Endometrium (tissue), 2 donors: Measurements from ENCODE around the gene MGAT4C.
"Not testable (repeated sequence)": the region's sequence is repeated elsewhere in the genome, so short reads cannot be mapped to it uniquely, and the experiment has no call there.

Source experiments
- FAIRE-seq: peaks from 2 replicates; lab custom pipeline; 2012; peaks lifted over from hg19 to GRCh38; lab: Jason Lieb, UNC
- donor health status: control.
- donor health status: control.

MGAT4C gene

DNA sequence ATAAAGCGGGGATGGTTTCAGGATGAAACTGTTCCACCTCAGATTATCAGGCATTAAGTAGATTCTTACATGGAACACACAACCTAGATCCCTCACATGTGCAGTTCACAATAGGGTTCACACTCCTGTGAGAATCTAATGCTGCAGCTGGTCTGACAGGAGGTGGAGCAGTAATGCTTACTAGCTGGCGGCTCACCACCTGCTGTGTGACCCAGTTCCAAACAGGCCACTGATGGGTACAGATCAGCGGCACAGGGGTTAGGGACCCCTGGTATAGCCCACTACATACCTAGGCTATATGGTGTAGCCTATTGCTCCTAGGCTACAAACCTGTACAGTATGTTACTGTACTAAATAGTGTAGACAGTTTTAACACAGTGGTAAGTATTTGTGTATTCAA lies 129.3 kb downstream of the MGAT4C start:
- FAIRE-seq: not testable (repeated sequence)

DNA sequence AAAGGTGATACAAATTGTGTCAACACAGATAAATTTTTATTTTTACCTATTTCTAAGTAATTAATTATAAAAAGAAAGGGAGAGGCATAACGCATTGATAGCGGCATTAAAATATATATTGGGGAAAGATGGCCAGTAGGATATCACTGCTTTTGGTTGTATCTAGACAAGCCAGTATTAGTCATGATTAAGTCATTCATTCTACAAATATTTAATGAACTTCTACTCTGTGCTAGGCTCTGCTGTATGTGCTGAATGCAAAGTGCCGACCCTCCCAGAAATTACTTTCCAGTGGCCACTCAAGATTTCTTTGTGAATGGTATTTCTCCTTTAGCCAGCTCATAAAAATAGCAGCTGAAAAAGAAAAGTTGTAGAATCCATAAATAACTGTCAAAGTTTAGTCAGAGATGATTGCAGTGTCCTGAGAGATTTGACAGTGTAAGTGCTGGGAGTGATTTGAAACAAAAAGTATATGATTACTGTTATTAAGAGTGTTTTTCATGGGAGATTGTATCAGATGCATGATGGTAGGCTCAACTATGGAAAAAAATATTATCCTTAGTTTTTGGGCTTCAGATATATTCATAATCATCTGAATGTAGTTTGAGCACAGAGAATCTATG lies 133.2 kb downstream of the MGAT4C start:
- FAIRE-seq: no peak

DNA sequence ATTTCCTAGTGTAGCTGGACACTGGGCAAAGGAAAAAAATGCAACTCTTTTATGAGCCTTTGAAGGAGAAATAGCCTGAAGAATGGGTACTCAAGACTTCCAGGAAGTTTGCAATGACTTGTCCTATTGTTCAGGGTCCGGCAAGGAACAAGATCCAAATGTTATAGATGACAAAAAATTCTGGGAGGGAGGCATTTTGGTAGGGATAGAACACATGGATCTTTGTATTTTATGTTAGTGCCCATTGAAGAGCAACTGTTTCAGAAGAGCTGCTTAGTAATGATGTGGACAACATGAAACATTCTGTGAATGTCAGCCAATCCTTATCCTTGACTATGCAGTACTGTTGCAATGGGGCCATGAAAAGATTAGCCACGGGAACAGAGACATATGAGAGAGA lies 138.0 kb downstream of the MGAT4C start:
- no peak for FAIRE-seq

- no peak for FAIRE-seq
Observed at GRCh38 chr12:86117711-86118110, 138.5 kb downstream of the MGAT4C start.

DNA sequence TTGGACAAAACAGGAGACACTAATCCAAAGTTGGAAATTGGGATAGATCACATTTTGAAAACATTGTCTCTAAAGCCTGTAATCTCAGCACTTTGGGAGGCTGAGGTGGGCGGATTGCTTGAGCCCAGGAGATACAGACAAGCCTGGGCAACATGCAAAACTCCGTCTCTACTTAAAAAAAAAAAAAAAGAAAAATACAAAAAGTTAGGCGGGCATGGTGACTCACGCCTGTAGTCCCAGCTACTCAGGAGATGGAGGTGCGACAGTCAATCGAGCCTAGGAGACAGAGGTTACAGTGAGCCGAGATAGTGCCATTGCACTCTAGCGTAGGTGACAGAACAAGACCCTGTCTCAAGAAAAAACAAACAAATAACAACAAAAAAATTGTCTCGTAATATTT lies 152.1 kb downstream of the MGAT4C start:
- no peak for FAIRE-seq

DNA sequence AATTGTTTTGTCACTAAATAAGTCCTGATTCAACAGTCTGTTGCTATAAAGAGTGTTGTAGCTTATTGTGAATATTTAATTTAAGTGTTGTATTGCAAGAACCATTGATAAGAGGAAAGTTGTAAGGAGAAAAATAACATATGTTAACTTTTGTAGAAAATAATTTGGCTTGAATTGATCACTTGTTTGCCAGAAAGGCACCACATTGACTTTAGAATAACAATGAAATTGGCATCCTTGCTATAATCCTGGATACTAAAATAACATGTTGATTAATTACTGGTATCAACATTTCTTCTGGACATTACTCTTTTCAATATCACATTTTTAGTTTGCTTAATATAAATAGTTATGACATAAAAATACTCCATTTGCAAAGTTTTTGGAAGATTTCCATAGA lies 159.0 kb downstream of the MGAT4C start:
- FAIRE-seq: no peak

- no peak for FAIRE-seq
Observed at GRCh38 chr12:86091681-86092080, 164.5 kb downstream of the MGAT4C start.

- no peak for FAIRE-seq
Observed at GRCh38 chr12:86081843-86082242, 174.3 kb downstream of the MGAT4C start.

DNA sequence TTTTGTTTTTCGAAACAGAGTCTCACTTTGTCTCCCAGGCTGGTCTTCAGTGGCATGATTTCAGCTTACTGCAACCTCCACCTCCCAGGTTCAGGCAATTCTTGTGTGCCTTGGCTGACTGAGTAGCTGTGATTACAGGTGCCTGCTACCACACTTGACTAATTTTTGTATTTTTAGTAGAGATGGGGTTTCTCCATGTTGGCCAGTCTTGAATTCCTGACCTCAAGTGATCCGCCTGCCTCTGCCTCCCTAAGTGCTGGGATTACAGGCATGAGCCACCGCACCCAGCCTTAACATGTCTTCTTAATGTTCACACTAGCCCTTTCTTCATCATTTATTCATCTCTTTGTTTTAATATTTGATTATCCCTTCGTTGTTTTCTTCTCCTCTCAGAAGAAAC lies 197.1 kb downstream of the MGAT4C start:
- FAIRE-seq: not testable (repeated sequence)

- no peak for FAIRE-seq
Observed at GRCh38 chr12:86057092-86057845, 198.9 kb downstream of the MGAT4C start.

DNA sequence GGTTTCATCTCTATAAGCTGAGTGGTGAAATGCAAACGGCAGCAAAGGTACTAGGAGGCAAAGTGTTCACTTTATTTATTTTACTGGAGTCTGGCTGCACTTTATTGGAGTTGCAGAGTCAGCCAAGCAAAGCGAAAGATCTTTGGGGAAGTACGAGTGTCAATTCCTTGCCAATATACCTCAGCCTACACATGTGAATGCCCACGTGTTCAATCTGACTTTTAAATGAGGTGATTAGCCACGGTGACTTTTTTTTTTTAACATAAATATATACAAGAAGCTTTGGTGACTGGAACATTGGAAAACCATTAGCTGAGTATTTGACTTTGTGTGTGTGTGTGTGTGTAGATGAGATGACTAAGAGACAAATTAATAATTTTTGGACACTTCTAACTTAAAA lies 203.3 kb downstream of the MGAT4C start:
- FAIRE-seq: no peak

GRCh38 chr12:86050010-86050409 lies 206.2 kb downstream of the MGAT4C start:
- FAIRE-seq: no peak

DNA sequence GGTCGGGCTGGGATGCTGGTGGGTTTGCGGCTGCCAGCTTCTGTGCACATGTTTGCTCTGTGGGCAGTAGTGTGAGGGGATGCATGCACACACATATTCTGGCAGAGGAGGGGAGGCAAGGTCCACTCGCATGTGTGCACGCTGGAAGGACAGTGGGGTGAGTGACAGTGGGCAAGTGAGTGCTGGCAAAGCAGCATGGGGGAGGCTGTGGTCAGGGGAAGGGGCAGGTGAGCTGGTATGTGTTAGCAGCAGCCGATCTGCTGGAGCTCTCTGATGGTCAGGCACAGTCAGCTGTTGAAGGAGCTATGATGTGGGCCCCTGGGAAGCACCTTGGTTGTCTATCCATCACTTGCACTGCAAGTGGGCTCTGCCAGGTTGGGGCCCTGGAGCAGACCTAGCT lies 211.8 kb downstream of the MGAT4C start:
- FAIRE-seq: no peak

- no peak for FAIRE-seq
Observed at GRCh38 chr12:86042062-86042461, 214.1 kb downstream of the MGAT4C start.

DNA sequence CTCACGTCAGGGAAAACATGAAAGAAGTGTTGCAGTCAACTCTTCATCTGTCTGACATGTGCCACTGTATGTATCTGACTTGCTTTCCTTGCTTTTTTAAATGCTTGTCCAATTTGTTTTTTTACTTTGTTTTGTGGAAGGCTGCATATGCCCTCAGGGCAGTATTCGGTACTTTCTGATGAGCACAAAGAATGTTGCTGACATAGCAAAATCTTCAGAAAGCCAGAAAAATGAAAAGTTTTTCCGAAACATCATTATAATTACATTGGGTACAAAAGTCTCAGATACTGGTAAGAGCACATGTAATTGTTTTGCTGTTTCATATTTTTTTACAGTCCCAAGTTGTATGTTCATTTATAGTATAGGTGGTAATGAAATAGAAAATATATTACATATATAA lies 237.8 kb downstream of the MGAT4C start:
- no peak for FAIRE-seq

DNA sequence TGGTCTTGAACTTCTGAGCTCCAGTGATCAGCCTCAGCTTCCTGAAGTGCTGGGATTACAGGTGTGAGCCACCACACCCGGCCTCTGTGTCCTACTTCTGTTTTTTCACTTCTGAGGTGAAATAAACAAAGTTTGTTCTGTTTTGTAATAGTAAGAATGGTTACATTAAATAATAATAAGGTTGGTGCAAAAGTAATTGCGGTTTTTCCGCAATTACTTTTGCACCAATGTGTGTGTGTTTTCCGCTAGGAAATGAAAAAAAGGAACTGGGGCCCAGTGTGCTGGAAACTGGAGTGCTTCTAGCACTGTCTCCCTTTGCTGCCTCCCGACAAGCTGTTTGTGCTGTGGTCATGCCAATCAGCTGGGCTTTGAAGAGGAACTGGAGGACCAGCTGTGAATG lies 241.2 kb downstream of the MGAT4C start:
- no peak for FAIRE-seq

DNA sequence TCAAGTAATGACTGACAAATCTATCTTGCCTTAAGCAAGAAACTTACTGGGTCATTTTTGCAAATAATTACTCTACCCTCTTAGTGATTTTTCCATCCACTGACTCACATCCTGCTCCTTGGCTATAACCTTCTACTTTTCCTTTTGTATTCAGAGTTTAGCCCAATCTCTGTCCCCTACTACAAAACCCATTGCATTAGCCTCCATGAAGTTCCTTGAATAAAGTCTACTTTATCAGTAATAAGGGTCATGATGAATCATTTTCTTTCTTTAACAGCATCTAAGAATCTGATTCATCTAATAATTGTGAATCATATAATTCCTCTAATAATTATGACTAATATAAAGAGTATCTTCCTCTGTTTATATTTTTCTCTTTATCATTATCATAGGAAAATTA lies 249.5 kb downstream of the MGAT4C start:
- FAIRE-seq: no peak

GRCh38 chr12:85998074-85998473 lies 258.1 kb downstream of the MGAT4C start:
- FAIRE-seq: no peak

- FAIRE-seq: no peak
Observed at GRCh38 chr12:85996280-85996679, 259.9 kb downstream of the MGAT4C start.

DNA sequence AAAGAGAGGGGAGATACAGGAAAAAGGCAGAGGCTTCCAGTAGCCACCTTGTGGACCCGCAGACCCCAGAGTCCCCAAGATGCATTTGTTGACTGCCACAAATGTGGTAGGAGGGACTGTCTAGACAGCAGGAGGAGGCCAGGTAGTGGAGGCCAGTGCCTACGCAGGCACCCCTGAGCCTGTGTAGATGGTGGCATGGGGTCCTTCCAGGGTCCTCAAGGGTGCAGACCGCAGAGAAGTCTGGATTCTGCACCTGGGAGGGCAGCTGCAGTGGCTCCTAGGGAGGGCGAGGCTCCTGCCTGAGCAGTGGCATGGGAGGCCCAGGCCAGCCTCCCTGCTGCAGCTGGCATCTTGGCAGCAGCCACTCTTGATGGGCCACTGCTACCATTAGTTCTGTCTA lies 262.4 kb downstream of the MGAT4C start:
- FAIRE-seq: no peak

DNA sequence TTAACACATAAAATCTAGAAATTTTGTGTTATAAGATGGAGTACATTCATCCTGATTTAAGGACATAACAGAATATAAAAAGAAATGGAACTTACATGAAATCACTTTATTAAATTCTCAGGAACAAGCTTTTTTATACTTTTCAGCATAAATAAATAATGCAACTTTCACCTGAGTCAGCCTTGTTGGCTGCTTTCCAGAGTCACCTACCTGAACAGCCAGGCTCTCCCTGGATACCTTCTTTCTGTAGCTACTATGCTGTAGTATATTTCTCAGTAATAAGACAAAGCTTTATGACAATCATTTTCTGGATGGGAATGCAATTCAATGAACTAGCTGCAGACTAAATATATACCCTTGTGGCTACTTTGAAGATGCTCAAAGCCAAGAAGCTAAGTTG lies 270.2 kb downstream of the MGAT4C start:
- no peak for FAIRE-seq

GRCh38 chr12:85983601-85984000 lies 272.6 kb downstream of the MGAT4C start:
- no peak for FAIRE-seq

GRCh38 chr12:85979641-85980040 lies 276.6 kb downstream of the MGAT4C start:
- no peak for FAIRE-seq

DNA sequence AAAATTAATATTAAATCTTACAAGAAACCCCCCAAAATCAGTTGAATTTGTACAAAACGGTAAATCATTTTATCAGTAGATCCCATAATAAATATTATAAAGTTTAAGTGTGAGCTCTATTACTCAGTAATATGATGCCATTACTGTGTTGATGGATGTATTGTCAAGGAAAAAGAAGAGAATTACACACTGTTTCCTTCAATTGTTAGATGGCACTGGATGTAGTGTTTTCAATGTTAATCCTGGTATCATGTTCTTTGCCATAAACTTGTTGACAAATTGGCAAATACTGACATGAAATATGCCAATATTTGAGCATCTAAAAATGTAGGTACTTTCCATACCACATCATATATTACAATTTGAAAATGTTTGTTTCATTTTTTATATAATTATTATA lies 280.5 kb downstream of the MGAT4C start:
- no peak for FAIRE-seq
